Measurements from ENCODE around the gene PRX.
A peak's percentile ranks its signal among the peaks of the same experiment; 100 is the strongest.
"Not testable (repeated sequence)": the region's sequence is repeated elsewhere in the genome, so short reads cannot be mapped to it uniquely, and the experiment has no call there.

PRX gene

GRCh38 chr19:40413291-40413845 is at the start of gene PRX:
Gene PRX, minus strand, starts transcription at chr19:40413378. Its CDS starts 5,446 bp downstream, at chr19:40407932.
- DNase-seq: no peak

- DNase-seq: no peak
Observed at GRCh38 chr19:40461669-40462221, 48.6 kb upstream of the PRX start.

GRCh38 chr19:40460185-40460584 is 47.0 kb upstream of the PRX start:
- no peak for DNase-seq

- no peak for DNase-seq
Observed at GRCh38 chr19:40458597-40458974, 45.4 kb upstream of the PRX start.

GRCh38 chr19:40457953-40458596 is 44.9 kb upstream of the PRX start:
- no peak for DNase-seq

- DNase-seq: no peak
Observed at GRCh38 chr19:40457048-40457447, 43.9 kb upstream of the PRX start.

GRCh38 chr19:40453943-40454342 is 40.8 kb upstream of the PRX start:
- not testable (repeated sequence) for DNase-seq

- no peak for DNase-seq
Observed at GRCh38 chr19:40453151-40453735, 40.1 kb upstream of the PRX start.

GRCh38 chr19:40452016-40452415 is 38.8 kb upstream of the PRX start:
- no peak for DNase-seq

GRCh38 chr19:40450664-40451063 is 37.5 kb upstream of the PRX start:
- no peak for DNase-seq

GRCh38 chr19:40449506-40449905 is 36.3 kb upstream of the PRX start:
- no peak for DNase-seq

GRCh38 chr19:40446263-40446784 is 33.1 kb upstream of the PRX start:
- no peak for DNase-seq

- no peak for DNase-seq
Observed at GRCh38 chr19:40445780-40446262, 32.6 kb upstream of the PRX start.

- no peak for DNase-seq
Observed at GRCh38 chr19:40444825-40445312, 31.7 kb upstream of the PRX start.

- peak; percentile 96 for DNase-seq
Observed at GRCh38 chr19:40444000-40444824, 31.0 kb upstream of the PRX start, which contains the start of gene SERTAD3. Gene SERTAD3, minus strand, starts transcription at chr19:40444335. Its CDS starts 2,255 bp downstream, at chr19:40442080.

GRCh38 chr19:40443131-40443999 is 30.2 kb upstream of the PRX start:
- DNase-seq: peak; percentile 100

- no peak for DNase-seq
Observed at GRCh38 chr19:40442328-40443130, 29.4 kb upstream of the PRX start.

- DNase-seq: no peak
Observed at GRCh38 chr19:40441719-40442253, 28.6 kb upstream of the PRX start.

GRCh38 chr19:40438284-40438683 is 25.1 kb upstream of the PRX start:
- no peak for DNase-seq

All from stimulated activated CD4-positive, alpha-beta T cell treated with anti-CD3 and anti-CD28 coated beads, Interleukin-1b, Interleukin-23, amount 100 ng/mL, for 48 hours (primary cell).